ENCODE results near the gene PHLDA2.

The PHLDA2 gene

GRCh38 chr11:2889362-2890273, 39.6 kb downstream of the PHLDA2 start:
- Histone ChIP-seq H3K4me2 (ENCODE audit: insufficient read depth, low read length) (no peak overlapping the region), H3K9me3 (ENCODE audit: insufficient read depth, low read length, severe bottlenecking) (no peaks in the 10 kb centered on the region), H3K79me2 (ENCODE audit: insufficient read depth, low read length) (no peaks in the 10 kb centered on the region), H3K9ac (ENCODE audit: low read depth, low read length) (peak overlapping the region; percentile 12; the same call in 1 of the 2 replicates), H3K36me3 (ENCODE audit: insufficient read depth, low read length) (no peaks in the 10 kb centered on the region), H4K20me1 (ENCODE audit: insufficient read depth, low read length) (no peaks in the 10 kb centered on the region), H3K27me3 (ENCODE audit: insufficient read depth, low read length, poor library complexity) (no peaks in the 10 kb centered on the region), H3K27ac (ENCODE audit: low read length) (no peak overlapping the region), H2AFZ (ENCODE audit: low read depth, low read length) (no peak overlapping the region), H3K4me1 (ENCODE audit: insufficient read depth, low read length) (peaks cover 26% of the 10 kb centered on the region), H3K4me3 (ENCODE audit: low read depth in 1 of 2, low read length in 2 of 2) (no peak overlapping the region)
- ATAC-seq (ENCODE audit: insufficient read depth, low read depth) (no peak), DNase-seq (no peak)
- TF ChIP-seq EZH2 (IDR thresholded peaks at IDR 0.05; ENCODE audit: borderline replicate concordance, low read depth, low read length, severe bottlenecking) (no peak), CTCF (IDR thresholded peaks at IDR 0.05; ENCODE audit: borderline replicate concordance, extremely low read depth, low read length, poor library complexity, severe bottlenecking) (no peak)

- Histone ChIP-seq H3K4me1 (ENCODE audit: insufficient read depth, low read length) (peaks cover 26% of the 10 kb centered on the region), H3K79me2 (ENCODE audit: insufficient read depth, low read length) (no peaks in the 10 kb centered on the region), H3K9me3 (ENCODE audit: insufficient read depth, low read length, severe bottlenecking) (no peaks in the 10 kb centered on the region), H3K27me3 (ENCODE audit: insufficient read depth, low read length, poor library complexity) (no peaks in the 10 kb centered on the region), H3K4me2 (ENCODE audit: insufficient read depth, low read length) (peak overlapping the region; percentile 16; the same call in 1 of the 2 replicates), H3K9ac (ENCODE audit: low read depth, low read length) (no peak overlapping the region), H2AFZ (ENCODE audit: low read depth, low read length) (no peak overlapping the region), H3K27ac (ENCODE audit: low read length) (no peak overlapping the region), H3K36me3 (ENCODE audit: insufficient read depth, low read length) (no peaks in the 10 kb centered on the region), H3K4me3 (ENCODE audit: low read depth in 1 of 2, low read length in 2 of 2) (no peak overlapping the region), H4K20me1 (ENCODE audit: insufficient read depth, low read length) (no peaks in the 10 kb centered on the region)
- TF ChIP-seq CTCF (IDR thresholded peaks at IDR 0.05; ENCODE audit: borderline replicate concordance, extremely low read depth, low read length, poor library complexity, severe bottlenecking) (peak; percentile 99), EZH2 (IDR thresholded peaks at IDR 0.05; ENCODE audit: borderline replicate concordance, low read depth, low read length, severe bottlenecking) (no peak)
- DNase-seq (peak; percentile 82), ATAC-seq (ENCODE audit: insufficient read depth, low read depth) (peak; percentile 61)
Measured at GRCh38 chr11:2888266-2888968, 40.8 kb downstream of the PHLDA2 start.

- TF ChIP-seq EZH2 (IDR thresholded peaks at IDR 0.05; ENCODE audit: borderline replicate concordance, low read depth, low read length, severe bottlenecking) = no peak
- TF ChIP-seq CTCF (IDR thresholded peaks at IDR 0.05; ENCODE audit: borderline replicate concordance, extremely low read depth, low read length, poor library complexity, severe bottlenecking) = no peak
- Histone ChIP-seq H3K79me2 (ENCODE audit: insufficient read depth, low read length) (no peaks in the 10 kb centered on the region), H3K4me3 (ENCODE audit: low read depth in 1 of 2, low read length in 2 of 2) (no peak overlapping the region), H2AFZ (ENCODE audit: low read depth, low read length) (no peak overlapping the region), H3K27ac (ENCODE audit: low read length) (no peak overlapping the region), H4K20me1 (ENCODE audit: insufficient read depth, low read length) (no peaks in the 10 kb centered on the region), H3K4me2 (ENCODE audit: insufficient read depth, low read length) (no peak overlapping the region), H3K36me3 (ENCODE audit: insufficient read depth, low read length) (no peaks in the 10 kb centered on the region), H3K9ac (ENCODE audit: low read depth, low read length) (no peak overlapping the region), H3K9me3 (ENCODE audit: insufficient read depth, low read length, severe bottlenecking) (no peaks in the 10 kb centered on the region), H3K27me3 (ENCODE audit: insufficient read depth, low read length, poor library complexity) (no peaks in the 10 kb centered on the region), H3K4me1 (ENCODE audit: insufficient read depth, low read length) (peaks cover 19% of the 10 kb centered on the region)
- DNase-seq = no peak
- ATAC-seq (ENCODE audit: insufficient read depth, low read depth) = no peak
Measured at GRCh38 chr11:2887515-2888195, 41.6 kb downstream of the PHLDA2 start.

All from DND-41 (cell line).